Stomach (tissue), 4 donors: ENCODE measurements around the gene CGB1.
"Not testable (repeated sequence)": the region's sequence is repeated elsewhere in the genome, so short reads cannot be mapped to it uniquely, and the experiment has no call there.

ENCODE experiments used
- EP300 ChIP-seq: sonication (generic); formaldehyde crosslinking; IDR thresholded peaks from one replicate; pipeline ENCODE4 v1.6.1; 2017; ENCODE audit warnings: antibody characterized with exemption
- TF ChIP-seq, protein P1 (sequence below), 7 experiments: fragments of 450-650 bp in 4 of 7; fragments of 200-600 bp in 3 of 7; sonication (generic) in 3 of 7; IDR thresholded peaks; one replicate each; pipeline ENCODE4 v1.5.1; 2016 to 2019; ENCODE audit warnings: antibody characterized with exemption in 7 of 7, control low read depth in 2 of 7, mild to moderate bottlenecking in 1 of 7

GRCh38 chr19:49025088-49025487 is 11.6 kb downstream of the CGB1 start:
- TF ChIP-seq, protein P1, sequence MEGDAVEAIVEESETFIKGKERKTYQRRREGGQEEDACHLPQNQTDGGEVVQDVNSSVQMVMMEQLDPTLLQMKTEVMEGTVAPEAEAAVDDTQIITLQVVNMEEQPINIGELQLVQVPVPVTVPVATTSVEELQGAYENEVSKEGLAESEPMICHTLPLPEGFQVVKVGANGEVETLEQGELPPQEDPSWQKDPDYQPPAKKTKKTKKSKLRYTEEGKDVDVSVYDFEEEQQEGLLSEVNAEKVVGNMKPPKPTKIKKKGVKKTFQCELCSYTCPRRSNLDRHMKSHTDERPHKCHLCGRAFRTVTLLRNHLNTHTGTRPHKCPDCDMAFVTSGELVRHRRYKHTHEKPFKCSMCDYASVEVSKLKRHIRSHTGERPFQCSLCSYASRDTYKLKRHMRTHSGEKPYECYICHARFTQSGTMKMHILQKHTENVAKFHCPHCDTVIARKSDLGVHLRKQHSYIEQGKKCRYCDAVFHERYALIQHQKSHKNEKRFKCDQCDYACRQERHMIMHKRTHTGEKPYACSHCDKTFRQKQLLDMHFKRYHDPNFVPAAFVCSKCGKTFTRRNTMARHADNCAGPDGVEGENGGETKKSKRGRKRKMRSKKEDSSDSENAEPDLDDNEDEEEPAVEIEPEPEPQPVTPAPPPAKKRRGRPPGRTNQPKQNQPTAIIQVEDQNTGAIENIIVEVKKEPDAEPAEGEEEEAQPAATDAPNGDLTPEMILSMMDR (IDR thresholded peaks at IDR 0.05), result not testable (repeated sequence)
- TF ChIP-seq EP300, result not testable (repeated sequence)
